Lower lobe of right lung (tissue), 2 donors: ENCODE data around the gene LRRC41. TPM values are rescaled to one million over a fixed set of nuclear protein-coding genes. Genes with fewer than 3 reads are reported as not detected.

Experiments
- ATAC-seq, 2 donors: fragments of 200-7000 bp; cut with Tn5 transposase; one replicate each; pipeline ENCODE4 v1.9.1; 2020 to 2022; ENCODE audit warnings: mild to moderate bottlenecking in 2 of 2, moderate library complexity in 2 of 2
- DNase-seq: peaks from one replicate; pipeline ENCODE4 v3.0.0-alpha.2; 2020
- H3K27ac ChIP-seq: fragments of 200-600 bp; one replicate; pipeline ENCODE4 v1.8.0; 2022
- H3K27me3 ChIP-seq: fragments of 200-600 bp; one replicate; pipeline ENCODE4 v1.8.0; 2022; ENCODE audit warnings: low read depth
- H3K36me3 ChIP-seq: fragments of 200-600 bp; one replicate; pipeline ENCODE4 v1.8.0; 2022; ENCODE audit warnings: mild to moderate bottlenecking
- H3K4me1 ChIP-seq: fragments of 200-600 bp; one replicate; pipeline ENCODE4 v1.8.0; 2022
- H3K4me3 ChIP-seq: fragments of 200-600 bp; one replicate; pipeline ENCODE4 v1.8.0; 2022; ENCODE audit warnings: mild to moderate bottlenecking
- H3K9me3 ChIP-seq: fragments of 200-600 bp; one replicate; pipeline ENCODE4 v1.8.0; 2022
- CTCF ChIP-seq: fragments of 200-600 bp; IDR thresholded peaks from one replicate; pipeline ENCODE4 v1.8.0; 2022; ENCODE audit warnings: antibody characterized with exemption, mild to moderate bottlenecking
- intact Hi-C: fragments of 100-400 bp; cut with DNase I; formaldehyde crosslinking; loops from one replicate; pipeline ENCODE4 v1.11.0; 2022
- long read RNA-seq: library from polyadenylated mRNA; unstranded; transcript quantifications from one replicate; pipeline ENCODE4 v2.0.0, GENCODE V29; 2021
- total RNA-seq: library from RNA; stranded (reverse); fragmentation: NEBNext Ultra II Directional; extraction: Animal tissue kit (Norgen Biotek cat#: 25700); gene quantifications from one replicate; pipeline ENCODE4 v1.2.1, GENCODE V29; 2021
- donor health status: DM: no; HTN: yes; CAD: no; lungs with severe emphysema.

LRRC41 gene
- total RNA-seq: 47.6 TPM
- long read RNA-seq, full-length matches to known transcripts: 99 of 147 reads
- long read RNA-seq, partial matches to known transcripts: 34 of 147 reads
- long read RNA-seq, other reads (novel, unspliced or antisense): 14 of 147 reads

GRCh38 chr1:46303038-46303871 lies at the start of gene LRRC41, which contains the start of gene UQCRH:
TSS of gene LRRC41 (minus strand) at chr1:46303616. CDS start at chr1:46303322, 294 bp downstream.
TSS of gene UQCRH (plus strand) at chr1:46303698. CDS start at chr1:46303767, 69 bp downstream.
- peak; percentile 96 for DNase-seq
- H3K4me3 ChIP-seq: peak within 1 kb of the TSS; percentile 98
- intact Hi-C loops: no loop called here
- H3K4me1 ChIP-seq: peaks cover 45% of the 10 kb centered on the region
- ATAC-seq: peak; percentile 93 to 96
- H3K36me3 ChIP-seq: peaks cover 3% of the 10 kb centered on the region
- peak within 1 kb of the TSS; percentile 99 for H3K27ac ChIP-seq
- H3K9me3 ChIP-seq: no peaks in the 10 kb centered on the region
- H3K27me3 ChIP-seq: no peaks in the 10 kb centered on the region
- peak; percentile 15 for TF ChIP-seq CTCF

GRCh38 chr1:46352363-46352762 lies 48.9 kb upstream of the LRRC41 start:
- peaks cover 89% of the 10 kb centered on the region for H3K36me3 ChIP-seq
- intact Hi-C loops: no loop called here

GRCh38 chr1:46345281-46345680 lies 41.9 kb upstream of the LRRC41 start:
- Histone ChIP-seq H3K27me3 (no peaks in the 10 kb centered on the region), H3K27ac (no peak overlapping the region), H3K4me1 (peaks cover 11% of the 10 kb centered on the region), H3K4me3 (no peak overlapping the region), H3K36me3 (peaks cover 63% of the 10 kb centered on the region), H3K9me3 (no peaks in the 10 kb centered on the region)
- ATAC-seq (no peak), DNase-seq (no peak)
- TF ChIP-seq CTCF: no peak
- intact Hi-C loops: no loop called here

More at GRCh38 chr1:46352363-46352762, 48.9 kb upstream of the LRRC41 start:
- no peak for DNase-seq
- H3K27ac ChIP-seq: no peak overlapping the region
- no peak for TF ChIP-seq CTCF
- H3K27me3 ChIP-seq: no peaks in the 10 kb centered on the region
- no peak overlapping the region for H3K4me3 ChIP-seq
- ATAC-seq: no peak
- no peaks in the 10 kb centered on the region for H3K9me3 ChIP-seq
- no peaks in the 10 kb centered on the region for H3K4me1 ChIP-seq

GRCh38 chr1:46344481-46344880 lies 41.1 kb upstream of the LRRC41 start:
- ATAC-seq (no peak), DNase-seq (no peak)
- TF ChIP-seq CTCF: no peak
- Histone ChIP-seq H3K4me3 (no peak overlapping the region), H3K27ac (no peak overlapping the region), H3K9me3 (no peaks in the 10 kb centered on the region), H3K4me1 (peaks cover 14% of the 10 kb centered on the region), H3K36me3 (peaks cover 55% of the 10 kb centered on the region), H3K27me3 (no peaks in the 10 kb centered on the region)
- intact Hi-C loops: no loop called here

- no peak overlapping the region for H3K4me3 ChIP-seq
- intact Hi-C loops: no loop called here
- H3K36me3 ChIP-seq: peaks cover 48% of the 10 kb centered on the region
- TF ChIP-seq CTCF: no peak
- no peak for ATAC-seq
- H3K9me3 ChIP-seq: no peaks in the 10 kb centered on the region
- no peak overlapping the region for H3K27ac ChIP-seq
- H3K27me3 ChIP-seq: no peaks in the 10 kb centered on the region
- peaks cover 19% of the 10 kb centered on the region for H3K4me1 ChIP-seq
- DNase-seq: no peak
These were observed 40.3 kb upstream of the LRRC41 start for GRCh38 chr1:46343705-46344104.
